ENCODE data around the gene RASIP1.
"Not testable (repeated sequence)": the region's sequence is repeated elsewhere in the genome, so short reads cannot be mapped to it uniquely, and the experiment has no call there.

RASIP1 gene

GRCh38 chr19:48740164-48740972 lies at the start of gene RASIP1:
TSS of gene RASIP1 (minus strand) at chr19:48740610. CDS start at chr19:48740282, 328 bp downstream.
- DNase-seq (ENCODE audit: low read depth), result no peak

GRCh38 chr19:48787331-48787730 lies 46.9 kb upstream of the RASIP1 start:
- not testable (repeated sequence) for DNase-seq (ENCODE audit: low read depth)

- not testable (repeated sequence) for DNase-seq (ENCODE audit: low read depth)
Measured at GRCh38 chr19:48786422-48786821, 46.0 kb upstream of the RASIP1 start.

- no peak for DNase-seq (ENCODE audit: low read depth)
Measured at GRCh38 chr19:48784527-48784926, 44.1 kb upstream of the RASIP1 start.

GRCh38 chr19:48780631-48781391 lies 40.4 kb upstream of the RASIP1 start:
- no peak for DNase-seq (ENCODE audit: low read depth)

- DNase-seq (ENCODE audit: low read depth), result no peak
Measured at GRCh38 chr19:48779636-48780035, 39.2 kb upstream of the RASIP1 start.

- no peak for DNase-seq (ENCODE audit: low read depth)
Measured at GRCh38 chr19:48777720-48778119, 37.3 kb upstream of the RASIP1 start.

GRCh38 chr19:48777139-48777538 lies 36.7 kb upstream of the RASIP1 start:
- DNase-seq (ENCODE audit: low read depth), result no peak

GRCh38 chr19:48772503-48772953 lies 32.1 kb upstream of the RASIP1 start:
- DNase-seq (ENCODE audit: low read depth), result no peak

GRCh38 chr19:48770734-48771472 lies 30.5 kb upstream of the RASIP1 start:
- no peak for DNase-seq (ENCODE audit: low read depth)

GRCh38 chr19:48770266-48770665 lies 29.9 kb upstream of the RASIP1 start:
- DNase-seq (ENCODE audit: low read depth), result no peak

- DNase-seq (ENCODE audit: low read depth), result no peak
Measured at GRCh38 chr19:48768994-48769713, 28.7 kb upstream of the RASIP1 start.

GRCh38 chr19:48768171-48768753 lies 27.9 kb upstream of the RASIP1 start:
- not testable (repeated sequence) for DNase-seq (ENCODE audit: low read depth)

GRCh38 chr19:48765816-48766215 lies 25.4 kb upstream of the RASIP1 start:
- DNase-seq (ENCODE audit: low read depth), result not testable (repeated sequence)

GRCh38 chr19:48760504-48761205 lies 20.2 kb upstream of the RASIP1 start:
- no peak for DNase-seq (ENCODE audit: low read depth)

- DNase-seq (ENCODE audit: low read depth), result no peak
Measured at GRCh38 chr19:48757741-48758144, 17.3 kb upstream of the RASIP1 start.

GRCh38 chr19:48757089-48757675 lies 16.8 kb upstream of the RASIP1 start:
- no peak for DNase-seq (ENCODE audit: low read depth)

- DNase-seq (ENCODE audit: low read depth), result no peak
Measured at GRCh38 chr19:48756686-48757085, 16.3 kb upstream of the RASIP1 start.

GRCh38 chr19:48756212-48756611 lies 15.8 kb upstream of the RASIP1 start:
- DNase-seq (ENCODE audit: low read depth), result no peak

- DNase-seq (ENCODE audit: low read depth), result no peak
Measured at GRCh38 chr19:48755787-48756186, 15.4 kb upstream of the RASIP1 start.
